ENCODE data around the gene NDST1. TPM values are rescaled to one million over a fixed set of nuclear protein-coding genes. Genes with fewer than 3 reads are reported as not detected.

Gene NDST1
- total RNA-seq, 1 donor = 104 TPM

GRCh38 chr5:150583541-150584225 is 75.8 kb downstream of the NDST1 start:
- peak; percentile 30 for DNase-seq (ENCODE audit: insufficient read length, low spot score, missing footprints)
- Histone ChIP-seq H3K27me3 (ENCODE audit: insufficient read depth, low read length) (peaks cover 10% of the 10 kb centered on the region), H3K27ac (ENCODE audit: low read depth, low read length) (no peak overlapping the region), H3K4me3 (ENCODE audit: insufficient read depth, low read length) (no peak overlapping the region), H2AFZ (ENCODE audit: low read length) (no peak overlapping the region), H3K9me3 (ENCODE audit: low read depth, low read length) (no peaks in the 10 kb centered on the region), H3K4me2 (ENCODE audit: insufficient read depth, low read length) (no peak overlapping the region), H3K79me2 (ENCODE audit: insufficient read depth, low read length) (no peaks in the 10 kb centered on the region), H4K20me1 (ENCODE audit: insufficient read depth, low read length) (no peaks in the 10 kb centered on the region), H3K36me3 (ENCODE audit: insufficient read depth, low read length) (no peaks in the 10 kb centered on the region), H3K4me1 (ENCODE audit: insufficient read depth, low read length) (peaks cover 9% of the 10 kb centered on the region)
- TF ChIP-seq, protein P1, sequence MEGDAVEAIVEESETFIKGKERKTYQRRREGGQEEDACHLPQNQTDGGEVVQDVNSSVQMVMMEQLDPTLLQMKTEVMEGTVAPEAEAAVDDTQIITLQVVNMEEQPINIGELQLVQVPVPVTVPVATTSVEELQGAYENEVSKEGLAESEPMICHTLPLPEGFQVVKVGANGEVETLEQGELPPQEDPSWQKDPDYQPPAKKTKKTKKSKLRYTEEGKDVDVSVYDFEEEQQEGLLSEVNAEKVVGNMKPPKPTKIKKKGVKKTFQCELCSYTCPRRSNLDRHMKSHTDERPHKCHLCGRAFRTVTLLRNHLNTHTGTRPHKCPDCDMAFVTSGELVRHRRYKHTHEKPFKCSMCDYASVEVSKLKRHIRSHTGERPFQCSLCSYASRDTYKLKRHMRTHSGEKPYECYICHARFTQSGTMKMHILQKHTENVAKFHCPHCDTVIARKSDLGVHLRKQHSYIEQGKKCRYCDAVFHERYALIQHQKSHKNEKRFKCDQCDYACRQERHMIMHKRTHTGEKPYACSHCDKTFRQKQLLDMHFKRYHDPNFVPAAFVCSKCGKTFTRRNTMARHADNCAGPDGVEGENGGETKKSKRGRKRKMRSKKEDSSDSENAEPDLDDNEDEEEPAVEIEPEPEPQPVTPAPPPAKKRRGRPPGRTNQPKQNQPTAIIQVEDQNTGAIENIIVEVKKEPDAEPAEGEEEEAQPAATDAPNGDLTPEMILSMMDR (IDR thresholded peaks at IDR 0.05; ENCODE audit: extremely low read depth, low read depth, low read length) = no peak

DNA sequence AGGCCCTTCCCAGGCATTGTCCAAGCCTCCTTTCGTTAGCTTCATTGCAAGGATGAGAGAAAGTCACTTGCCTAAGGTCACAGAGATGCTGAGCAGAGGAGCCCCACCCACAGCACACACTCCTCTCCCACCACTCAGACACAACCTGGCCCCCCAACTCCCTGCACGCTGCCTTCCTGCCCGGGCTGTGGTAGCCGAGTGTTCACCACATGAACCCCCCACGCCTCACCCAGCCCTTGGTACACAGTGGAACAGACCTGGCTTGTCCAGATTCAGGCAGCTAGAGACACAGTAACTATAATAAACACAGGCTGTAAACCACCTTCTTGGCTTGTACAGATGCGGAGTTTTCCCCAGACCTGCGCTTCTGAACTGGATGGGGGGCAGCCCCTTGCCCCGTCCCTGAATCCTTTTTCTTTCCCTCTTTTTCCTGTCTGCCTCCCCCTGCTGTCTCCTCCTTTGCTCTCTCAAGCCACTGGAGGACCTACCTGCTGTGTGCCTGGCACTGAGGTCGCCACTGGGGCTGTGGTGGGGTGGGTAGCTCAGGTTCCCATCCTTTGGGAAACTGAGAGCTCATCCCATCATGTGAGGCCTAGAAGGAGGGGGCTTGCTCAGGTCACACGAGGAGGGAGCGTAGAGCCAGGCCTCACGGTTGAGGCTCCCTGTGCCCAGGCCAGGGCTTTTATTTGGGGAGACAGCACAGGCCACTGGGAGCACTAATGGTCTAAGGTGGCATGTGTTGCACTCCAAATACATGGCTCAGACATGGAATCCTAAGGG is 76.8 kb downstream of the NDST1 start:
- Histone ChIP-seq H3K27me3 (ENCODE audit: insufficient read depth, low read length) (peaks cover 10% of the 10 kb centered on the region), H3K36me3 (ENCODE audit: insufficient read depth, low read length) (no peaks in the 10 kb centered on the region), H3K27ac (ENCODE audit: low read depth, low read length) (no peak overlapping the region), H4K20me1 (ENCODE audit: insufficient read depth, low read length) (no peaks in the 10 kb centered on the region), H3K4me2 (ENCODE audit: insufficient read depth, low read length) (no peak overlapping the region), H3K79me2 (ENCODE audit: insufficient read depth, low read length) (no peaks in the 10 kb centered on the region), H3K4me1 (ENCODE audit: insufficient read depth, low read length) (peaks cover 16% of the 10 kb centered on the region), H3K9me3 (ENCODE audit: low read depth, low read length) (no peaks in the 10 kb centered on the region), H2AFZ (ENCODE audit: low read length) (no peak overlapping the region), H3K4me3 (ENCODE audit: insufficient read depth, low read length) (no peak overlapping the region)
- TF ChIP-seq, protein P1 (IDR thresholded peaks at IDR 0.05; ENCODE audit: extremely low read depth, low read depth, low read length) = no peak
- no peak for DNase-seq (ENCODE audit: insufficient read length, low spot score, missing footprints)

GRCh38 chr5:150585781-150586341 is 77.9 kb downstream of the NDST1 start:
- H3K9me3 ChIP-seq (ENCODE audit: low read depth, low read length) = no peaks in the 10 kb centered on the region
- no peaks in the 10 kb centered on the region for H3K36me3 ChIP-seq (ENCODE audit: insufficient read depth, low read length)
- H2AFZ ChIP-seq (ENCODE audit: low read length) = no peak overlapping the region
- peaks cover 27% of the 10 kb centered on the region for H3K4me1 ChIP-seq (ENCODE audit: insufficient read depth, low read length)
- H3K27me3 ChIP-seq (ENCODE audit: insufficient read depth, low read length) = peaks cover 5% of the 10 kb centered on the region
- H3K79me2 ChIP-seq (ENCODE audit: insufficient read depth, low read length) = no peaks in the 10 kb centered on the region
- H3K4me2 ChIP-seq (ENCODE audit: insufficient read depth, low read length) = no peak overlapping the region
- no peaks in the 10 kb centered on the region for H4K20me1 ChIP-seq (ENCODE audit: insufficient read depth, low read length)
- H3K27ac ChIP-seq (ENCODE audit: low read depth, low read length) = no peak overlapping the region
- no peak for DNase-seq (ENCODE audit: insufficient read length, low spot score, missing footprints)
- TF ChIP-seq, protein P1 (IDR thresholded peaks at IDR 0.05; ENCODE audit: extremely low read depth, low read depth, low read length) = no peak
- no peak overlapping the region for H3K4me3 ChIP-seq (ENCODE audit: insufficient read depth, low read length)

- no peaks in the 10 kb centered on the region for H4K20me1 ChIP-seq (ENCODE audit: insufficient read depth, low read length)
- H3K79me2 ChIP-seq (ENCODE audit: insufficient read depth, low read length) = no peaks in the 10 kb centered on the region
- no peak overlapping the region for H3K4me2 ChIP-seq (ENCODE audit: insufficient read depth, low read length)
- H3K27me3 ChIP-seq (ENCODE audit: insufficient read depth, low read length) = peaks cover under 1% of the 10 kb centered on the region
- no peaks in the 10 kb centered on the region for H3K36me3 ChIP-seq (ENCODE audit: insufficient read depth, low read length)
- DNase-seq (ENCODE audit: insufficient read length, low spot score, missing footprints) = no peak
- H3K4me1 ChIP-seq (ENCODE audit: insufficient read depth, low read length) = peaks cover 31% of the 10 kb centered on the region
- TF ChIP-seq, protein P1 (IDR thresholded peaks at IDR 0.05; ENCODE audit: extremely low read depth, low read depth, low read length) = no peak
- H3K27ac ChIP-seq (ENCODE audit: low read depth, low read length) = no peak overlapping the region
- H3K4me3 ChIP-seq (ENCODE audit: insufficient read depth, low read length) = no peak overlapping the region
- no peaks in the 10 kb centered on the region for H3K9me3 ChIP-seq (ENCODE audit: low read depth, low read length)
- no peak overlapping the region for H2AFZ ChIP-seq (ENCODE audit: low read length)
These were observed 79.1 kb downstream of the NDST1 start for GRCh38 chr5:150587016-150587415.

All from osteoblast (primary cell).